Measurements from ENCODE around the gene CELSR3.

Gene CELSR3

DNA sequence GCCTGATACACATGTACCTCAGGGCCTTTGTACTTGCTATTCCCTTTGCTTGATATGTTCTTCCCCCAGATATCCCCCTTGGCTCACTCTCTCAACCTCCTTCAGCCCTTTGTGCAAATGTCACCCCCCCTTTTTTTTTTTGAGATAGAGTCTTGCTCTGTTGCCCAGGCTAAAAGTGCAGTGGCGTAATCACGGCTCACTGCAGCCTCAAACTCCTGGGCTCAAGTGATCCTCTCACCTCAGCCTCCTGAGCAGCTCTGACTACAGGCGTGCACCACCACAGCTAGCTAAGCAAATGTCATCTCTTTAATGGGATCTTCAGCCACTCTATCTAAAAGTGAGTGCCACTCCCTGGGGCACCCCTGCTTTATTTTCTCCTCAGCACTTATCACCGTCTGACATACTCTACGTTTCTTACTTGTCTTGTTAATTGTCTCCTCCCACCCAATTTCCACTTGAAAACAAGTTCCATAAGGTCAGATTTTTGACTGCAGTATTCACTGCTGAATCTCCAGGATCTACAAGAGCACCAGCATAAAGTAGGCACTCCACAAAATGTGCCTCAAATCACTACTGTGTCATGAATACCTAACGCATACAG lies 39.7 kb upstream of the CELSR3 start:
- TF ChIP-seq, protein P1, sequence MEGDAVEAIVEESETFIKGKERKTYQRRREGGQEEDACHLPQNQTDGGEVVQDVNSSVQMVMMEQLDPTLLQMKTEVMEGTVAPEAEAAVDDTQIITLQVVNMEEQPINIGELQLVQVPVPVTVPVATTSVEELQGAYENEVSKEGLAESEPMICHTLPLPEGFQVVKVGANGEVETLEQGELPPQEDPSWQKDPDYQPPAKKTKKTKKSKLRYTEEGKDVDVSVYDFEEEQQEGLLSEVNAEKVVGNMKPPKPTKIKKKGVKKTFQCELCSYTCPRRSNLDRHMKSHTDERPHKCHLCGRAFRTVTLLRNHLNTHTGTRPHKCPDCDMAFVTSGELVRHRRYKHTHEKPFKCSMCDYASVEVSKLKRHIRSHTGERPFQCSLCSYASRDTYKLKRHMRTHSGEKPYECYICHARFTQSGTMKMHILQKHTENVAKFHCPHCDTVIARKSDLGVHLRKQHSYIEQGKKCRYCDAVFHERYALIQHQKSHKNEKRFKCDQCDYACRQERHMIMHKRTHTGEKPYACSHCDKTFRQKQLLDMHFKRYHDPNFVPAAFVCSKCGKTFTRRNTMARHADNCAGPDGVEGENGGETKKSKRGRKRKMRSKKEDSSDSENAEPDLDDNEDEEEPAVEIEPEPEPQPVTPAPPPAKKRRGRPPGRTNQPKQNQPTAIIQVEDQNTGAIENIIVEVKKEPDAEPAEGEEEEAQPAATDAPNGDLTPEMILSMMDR (IDR thresholded peaks at IDR 0.05; ENCODE audit: borderline replicate concordance, control extremely low read depth, extremely low read depth, insufficient read depth, missing control alignments), result no peak
- in situ Hi-C loops (cut with MboI; ENCODE audit: low sequenced_read_pairs, unreplicated experiment), result no loop called here
- no peak for DNase-seq (ENCODE audit: low spot score)

DNA sequence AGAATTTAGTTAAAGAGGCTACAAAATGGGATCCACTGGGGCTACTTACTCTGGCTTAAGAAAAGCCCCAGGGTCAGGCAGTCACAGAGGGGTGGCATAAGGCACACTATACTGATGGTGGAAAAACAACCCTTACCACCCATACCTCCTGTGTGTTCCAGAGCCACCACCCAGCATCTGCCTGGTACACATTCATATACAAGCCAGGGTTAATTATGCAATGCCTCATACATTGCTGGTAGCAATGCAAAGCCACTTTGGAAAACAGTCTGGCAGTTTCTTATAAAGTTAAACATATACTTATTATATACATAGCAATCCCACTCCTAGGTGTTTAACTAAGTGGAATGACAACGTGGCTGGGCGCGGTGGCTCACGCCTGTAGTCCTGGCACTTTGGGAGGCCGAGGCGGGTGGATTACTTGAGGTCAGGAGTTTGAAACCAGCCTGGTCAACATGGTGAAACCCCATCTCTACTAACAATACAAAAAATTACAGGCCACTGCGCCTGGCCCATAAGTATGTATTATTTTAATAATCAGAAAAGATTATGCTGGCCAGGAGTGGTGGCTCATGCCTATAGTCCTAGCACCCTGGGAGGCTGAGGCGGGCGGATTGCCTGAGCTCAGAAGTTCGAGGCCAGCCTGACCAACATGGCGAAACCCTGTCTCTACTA lies 38.2 kb upstream of the CELSR3 start:
- in situ Hi-C loops (cut with MboI; ENCODE audit: low sequenced_read_pairs, unreplicated experiment), result no loop called here
- TF ChIP-seq, protein P1 (IDR thresholded peaks at IDR 0.05; ENCODE audit: borderline replicate concordance, control extremely low read depth, extremely low read depth, insufficient read depth, missing control alignments), result no peak
- DNase-seq (ENCODE audit: low spot score), result no peak

DNA sequence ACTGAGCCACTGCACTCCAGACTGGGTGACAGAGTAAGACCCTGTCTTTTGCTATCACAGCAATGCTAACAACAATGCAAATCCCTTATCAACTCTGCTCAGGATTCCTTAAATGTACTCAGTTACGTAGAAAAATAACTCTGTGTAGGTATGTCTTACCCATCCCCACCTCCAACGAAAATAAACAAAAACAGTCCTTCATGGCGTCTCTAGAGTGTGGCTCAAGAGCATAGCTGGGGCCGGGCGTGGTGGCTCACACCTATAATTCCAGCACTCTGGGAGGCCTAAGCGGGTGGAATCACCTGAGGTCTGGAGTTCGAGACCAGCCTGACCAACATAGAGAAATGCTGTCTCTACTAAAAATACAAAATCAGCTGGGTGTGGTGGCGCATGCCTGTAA lies 36.2 kb upstream of the CELSR3 start:
- TF ChIP-seq, protein P1 (IDR thresholded peaks at IDR 0.05; ENCODE audit: borderline replicate concordance, control extremely low read depth, extremely low read depth, insufficient read depth, missing control alignments), result no peak
- no peak for DNase-seq (ENCODE audit: low spot score)
- in situ Hi-C loops (cut with MboI; ENCODE audit: low sequenced_read_pairs, unreplicated experiment), result no loop called here

DNA sequence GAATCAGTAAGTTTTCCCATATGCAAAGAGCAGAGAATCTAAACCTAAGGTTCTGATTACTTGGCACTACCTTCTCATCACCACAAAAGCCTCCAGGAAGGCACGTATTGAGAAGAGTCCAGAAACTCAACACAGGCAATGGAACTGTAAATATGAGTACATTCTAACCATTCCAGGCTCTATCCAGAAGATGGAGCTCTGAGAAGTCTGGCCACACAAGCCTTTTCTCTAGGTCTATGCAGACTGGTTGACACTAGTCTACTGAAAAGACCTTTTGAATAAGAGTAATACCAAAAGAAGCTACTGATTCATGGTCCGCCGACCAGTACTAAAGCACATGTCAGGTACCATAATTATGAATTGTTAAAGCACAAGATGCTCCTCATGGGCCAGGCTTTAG lies 35.3 kb upstream of the CELSR3 start:
- in situ Hi-C loops (cut with MboI; ENCODE audit: low sequenced_read_pairs, unreplicated experiment), result no loop called here
- no peak for DNase-seq (ENCODE audit: low spot score)
- TF ChIP-seq, protein P1 (IDR thresholded peaks at IDR 0.05; ENCODE audit: borderline replicate concordance, control extremely low read depth, extremely low read depth, insufficient read depth, missing control alignments), result no peak

DNA sequence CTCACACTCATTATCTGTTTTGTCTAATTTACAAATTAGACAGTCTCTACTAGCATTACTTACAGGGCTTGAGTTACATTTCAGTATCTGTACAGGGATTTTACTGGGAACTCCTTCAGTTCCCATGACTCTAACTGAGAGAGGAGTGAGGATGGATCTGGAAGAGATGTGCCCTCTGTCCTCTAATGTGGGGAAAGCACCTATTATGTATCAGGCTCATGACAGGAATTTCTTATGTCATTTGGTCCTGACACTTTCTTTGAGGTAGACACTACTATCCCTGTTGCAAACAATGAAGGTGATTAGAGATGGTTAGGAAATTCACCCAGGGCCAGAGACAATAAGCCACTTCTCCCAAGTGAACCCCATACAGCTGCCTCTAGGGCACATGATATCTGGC lies 33.9 kb upstream of the CELSR3 start:
- no peak for DNase-seq (ENCODE audit: low spot score)
- TF ChIP-seq, protein P1 (IDR thresholded peaks at IDR 0.05; ENCODE audit: borderline replicate concordance, control extremely low read depth, extremely low read depth, insufficient read depth, missing control alignments), result no peak
- in situ Hi-C loops (cut with MboI; ENCODE audit: low sequenced_read_pairs, unreplicated experiment), result no loop called here

DNA sequence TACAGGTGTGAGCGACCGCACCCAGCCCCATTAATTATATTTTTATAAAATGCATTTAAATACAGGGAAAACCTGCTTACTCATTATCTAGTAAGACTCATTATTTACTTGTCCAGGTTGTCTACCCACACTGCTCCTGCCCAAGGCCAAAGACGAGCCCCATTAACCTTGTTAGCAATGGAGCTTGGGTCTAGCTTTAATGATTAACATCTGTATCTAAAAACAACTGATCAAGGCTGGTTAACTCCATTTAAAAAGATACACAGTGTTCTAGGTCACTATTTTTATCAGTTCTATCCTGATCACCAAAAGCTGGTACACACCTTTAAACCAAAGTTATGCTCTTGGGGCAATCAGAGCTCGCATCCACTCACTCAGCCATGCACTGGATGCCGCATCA lies 33.5 kb upstream of the CELSR3 start:
- TF ChIP-seq, protein P1 (IDR thresholded peaks at IDR 0.05; ENCODE audit: borderline replicate concordance, control extremely low read depth, extremely low read depth, insufficient read depth, missing control alignments), result no peak
- DNase-seq (ENCODE audit: low spot score), result no peak
- in situ Hi-C loops (cut with MboI; ENCODE audit: low sequenced_read_pairs, unreplicated experiment), result no loop called here
